NCI-H1092 treated with DMSO at 0.1 percent for 48 hours (cell line): ENCODE results near the gene COPZ1.
A peak's percentile ranks its signal among the peaks of the same experiment; 100 is the strongest.

ENCODE experiments used
- DNase-seq: peaks from one replicate; lab custom pipeline; 2025; lab: John Stamatoyannopoulos, UW

The COPZ1 gene

GRCh38 chr12:54394281-54394719, 69.4 kb downstream of the COPZ1 start:
- peak; percentile 54 for DNase-seq

GRCh38 chr12:54394986-54395385, 70.1 kb downstream of the COPZ1 start:
- DNase-seq: no peak

GRCh38 chr12:54395545-54395944, 70.6 kb downstream of the COPZ1 start:
- no peak for DNase-seq

GRCh38 chr12:54397157-54397556, 72.2 kb downstream of the COPZ1 start:
- DNase-seq: no peak

GRCh38 chr12:54398218-54398617, 73.3 kb downstream of the COPZ1 start:
- no peak for DNase-seq

- DNase-seq: peak; percentile 86
These were observed 74.3 kb downstream of the COPZ1 start for GRCh38 chr12:54398995-54399793.

GRCh38 chr12:54401119-54401518, 76.2 kb downstream of the COPZ1 start:
- no peak for DNase-seq
